Spleen (tissue), 11 donors: ENCODE measurements around the gene PLPP2. TPM values are rescaled to one million over a fixed set of nuclear protein-coding genes. Genes with fewer than 3 reads are reported as not detected.

Experiments
- DNase-seq: peaks from one replicate; pipeline ENCODE4 v3.0.0-alpha.2; 2020
- H3K27ac ChIP-seq, 8 donors: fragments of 200-600 bp; sonication (generic) in 7 of 8; 1 replicate in 4 of 8; 2 replicates in 4 of 8; pipeline versions ENCODE4 v1.5.0 to v1.8.0; 2016 to 2021; ENCODE audit warnings: inconsistent platforms in 4 of 8, mild to moderate bottlenecking in 4 of 8, moderate library complexity in 1 of 8
- H3K27me3 ChIP-seq, 7 donors: fragments of 200-600 bp; sonication (generic) in 6 of 7; replicated peaks in 1 of 7; 1 replicate in 4 of 7; 2 replicates in 3 of 7; pipeline versions ENCODE4 v1.5.0 to v1.8.0; 2016 to 2021; ENCODE audit warnings: inconsistent platforms in 3 of 7, mild to moderate bottlenecking in 1 of 7
- H3K36me3 ChIP-seq, 6 donors: fragments of 200-600 bp; sonication (generic) in 5 of 6; 1 replicate in 4 of 6; 2 replicates in 2 of 6; pipeline versions ENCODE4 v1.5.0 to v1.8.0; 2016 to 2021; ENCODE audit warnings: inconsistent platforms in 2 of 6
- H3K4me1 ChIP-seq, 6 donors: fragments of 200-600 bp; sonication (generic) in 5 of 6; 1 replicate in 3 of 6; 2 replicates in 3 of 6; pipeline versions ENCODE4 v1.5.0 to v1.8.0; 2016 to 2021; ENCODE audit warnings: inconsistent platforms in 3 of 6
- H3K4me3 ChIP-seq, 8 donors: fragments of 200-600 bp; sonication (generic) in 7 of 8; 1 replicate in 4 of 8; 2 replicates in 4 of 8; pipeline versions ENCODE4 v1.5.0 to v1.8.0; 2016 to 2021; ENCODE audit warnings: inconsistent platforms in 4 of 8, mild to moderate bottlenecking in 4 of 8, moderate library complexity in 2 of 8
- H3K9me3 ChIP-seq, 8 donors: fragments of 200-600 bp; sonication (generic) in 7 of 8; 1 replicate in 4 of 8; 2 replicates in 4 of 8; pipeline versions ENCODE4 v1.5.0 to v1.8.0; 2016 to 2021; ENCODE audit warnings: inconsistent platforms in 4 of 8
- POLR2A ChIP-seq, 3 donors: fragments of 450-650 bp; IDR thresholded peaks; one replicate each; pipeline ENCODE4 v1.5.1; 2017; ENCODE audit warnings: antibody characterized with exemption in 3 of 3, mild to moderate bottlenecking in 1 of 3
- POLR2AphosphoS5 ChIP-seq, 3 donors: sonication (generic); formaldehyde crosslinking; IDR thresholded peaks; one replicate each; pipeline ENCODE4 v1.5.1; 2017; ENCODE audit warnings: antibody characterized with exemption in 3 of 3
- whole genome bisulfite sequencing, 5 donors: extraction: QIAGEN DNeasy Blood & Tissue Kit in 3 of 5; methylation state at CpG; one replicate each; pipeline versions ENCODE4 v1.1.5 to v1.1.7; 2013 to 2018; 5-methylcytosine and 5-hydroxymethylcytosine counted together
- intact Hi-C: fragments of 100-400 bp; cut with DNase I; formaldehyde crosslinking; loops from one replicate; pipeline ENCODE4 v1.15.0; 2023; ENCODE audit warnings: low total_unique reads
- polyA plus RNA-seq, 3 donors: library from polyadenylated mRNA; stranded (reverse); fragments of 200-250 nt; gene quantifications; one replicate each; pipeline ENCODE4 v1.2.1, GENCODE V29; 2013
- total RNA-seq, 7 donors: library from RNA; depleted of rRNA in 3 of 7; stranded (reverse); fragments of >200 nt in 3 of 7; fragmentation: NEBNext Ultra II Directional in 4 of 7; extraction: Animal tissue kit (Norgen Biotek cat#: 25700) in 4 of 7; gene quantifications; one replicate each; pipeline versions ENCODE4 v1.1.0 to v1.2.1, GENCODE V29; 2016 to 2021
- TF ChIP-seq, protein P1 (sequence below), 11 experiments: fragments of 200-600 bp in 7 of 11; fragments of 450-650 bp in 4 of 11; sonication (generic) in 4 of 11; IDR thresholded peaks in 8 of 11; conservative IDR thresholded peaks in 3 of 11; 1 replicate in 7 of 11; 2 replicates in 4 of 11; pipeline versions ENCODE4 v1.4.0 to v1.8.0; 2016 to 2021; ENCODE audit warnings: antibody characterized with exemption in 11 of 11, inconsistent platforms in 4 of 11, mild to moderate bottlenecking in 1 of 11
- donor health status: healthy with polysubstance abuse.
- donor health status: DM: no; HTN: no; CAD: no; lungs with moderate emphysema.
- donor health status: DM: no; HTN: no; CAD: no.
- donor health status: Bipolar disorder and iron deficiency.
- donor health status: healthy.
- donor health status: DM: no; HTN: no; CAD: no.
- donor health status: DM: yes; HTN: yes; CAD: no.

PLPP2 gene
- total and polyA plus RNA-seq, 10 donors = 1.2 to 27.7 (median 4.1) TPM

DNA sequence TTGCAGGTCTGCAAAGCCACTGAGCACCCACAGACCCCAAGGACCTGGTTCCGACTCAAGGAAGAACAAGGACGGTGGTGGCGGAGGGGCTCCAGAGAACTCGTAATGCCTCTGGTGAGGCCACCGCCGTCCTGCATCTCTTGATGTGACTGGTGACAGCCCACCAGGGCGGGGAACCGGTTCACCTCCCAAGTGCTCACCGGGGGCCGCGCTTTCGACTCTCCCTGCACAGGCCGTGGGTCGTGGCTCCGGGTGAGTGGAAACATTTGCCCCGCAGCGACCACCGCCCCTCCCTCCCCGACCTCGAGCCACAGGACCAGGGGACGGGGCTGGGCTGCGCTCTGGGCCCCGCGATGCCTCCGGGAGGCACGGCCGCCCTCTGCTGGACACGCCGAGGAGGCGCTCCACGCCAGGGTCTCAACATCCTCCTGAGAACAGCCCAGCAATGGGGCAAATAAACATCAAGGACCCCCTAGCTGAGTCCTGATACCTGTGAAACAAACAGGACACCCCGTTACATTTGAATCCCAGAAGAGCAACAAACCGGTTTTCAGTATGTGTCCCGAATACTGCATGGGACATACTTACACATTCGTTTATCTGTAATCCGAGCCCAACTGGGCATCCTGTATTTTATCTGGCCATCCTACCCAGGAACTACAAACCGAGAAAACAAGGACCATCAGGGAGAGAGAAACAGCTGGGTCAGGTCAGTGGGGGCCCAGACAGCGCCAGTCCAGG is 3.9 kb upstream of the PLPP2 start:
- TF ChIP-seq POLR2A (IDR thresholded peaks at IDR 0.05) (no peak), POLR2AphosphoS5 (IDR thresholded peaks at IDR 0.05) (peak; percentile 11 to 51 (median 39))
- TF ChIP-seq, protein P1, sequence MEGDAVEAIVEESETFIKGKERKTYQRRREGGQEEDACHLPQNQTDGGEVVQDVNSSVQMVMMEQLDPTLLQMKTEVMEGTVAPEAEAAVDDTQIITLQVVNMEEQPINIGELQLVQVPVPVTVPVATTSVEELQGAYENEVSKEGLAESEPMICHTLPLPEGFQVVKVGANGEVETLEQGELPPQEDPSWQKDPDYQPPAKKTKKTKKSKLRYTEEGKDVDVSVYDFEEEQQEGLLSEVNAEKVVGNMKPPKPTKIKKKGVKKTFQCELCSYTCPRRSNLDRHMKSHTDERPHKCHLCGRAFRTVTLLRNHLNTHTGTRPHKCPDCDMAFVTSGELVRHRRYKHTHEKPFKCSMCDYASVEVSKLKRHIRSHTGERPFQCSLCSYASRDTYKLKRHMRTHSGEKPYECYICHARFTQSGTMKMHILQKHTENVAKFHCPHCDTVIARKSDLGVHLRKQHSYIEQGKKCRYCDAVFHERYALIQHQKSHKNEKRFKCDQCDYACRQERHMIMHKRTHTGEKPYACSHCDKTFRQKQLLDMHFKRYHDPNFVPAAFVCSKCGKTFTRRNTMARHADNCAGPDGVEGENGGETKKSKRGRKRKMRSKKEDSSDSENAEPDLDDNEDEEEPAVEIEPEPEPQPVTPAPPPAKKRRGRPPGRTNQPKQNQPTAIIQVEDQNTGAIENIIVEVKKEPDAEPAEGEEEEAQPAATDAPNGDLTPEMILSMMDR (IDR thresholded peaks at IDR 0.05 in 8 of 11, conservative IDR thresholded peaks at IDR 0.05 in 3 of 11) = peak; percentile 25 to 76 (median 60)
- Histone ChIP-seq H3K9me3 (no peaks in the 10 kb centered on the region), H3K27ac (peak overlapping the region in 6 of 8 donors; percentile 11 to 86 (median 52)), H3K36me3 (no peaks in the 10 kb centered on the region), H3K27me3 (peaks cover 4 to 64% (median 45%) of the 10 kb centered on the region in 7 donors), H3K4me3 (peak overlapping the region in 4 of 8 donors; percentile 12 to 54 (median 16)), H3K4me1 (peaks cover 9 to 53% (median 35%) of the 10 kb centered on the region in 6 donors)
- DNase-seq = no peak
- 12 to 33% (median 12%) methylated on average over 11 to 38 of the region's 38 CpGs for WGBS, 5 donors
- intact Hi-C loops = no loop called here

DNA sequence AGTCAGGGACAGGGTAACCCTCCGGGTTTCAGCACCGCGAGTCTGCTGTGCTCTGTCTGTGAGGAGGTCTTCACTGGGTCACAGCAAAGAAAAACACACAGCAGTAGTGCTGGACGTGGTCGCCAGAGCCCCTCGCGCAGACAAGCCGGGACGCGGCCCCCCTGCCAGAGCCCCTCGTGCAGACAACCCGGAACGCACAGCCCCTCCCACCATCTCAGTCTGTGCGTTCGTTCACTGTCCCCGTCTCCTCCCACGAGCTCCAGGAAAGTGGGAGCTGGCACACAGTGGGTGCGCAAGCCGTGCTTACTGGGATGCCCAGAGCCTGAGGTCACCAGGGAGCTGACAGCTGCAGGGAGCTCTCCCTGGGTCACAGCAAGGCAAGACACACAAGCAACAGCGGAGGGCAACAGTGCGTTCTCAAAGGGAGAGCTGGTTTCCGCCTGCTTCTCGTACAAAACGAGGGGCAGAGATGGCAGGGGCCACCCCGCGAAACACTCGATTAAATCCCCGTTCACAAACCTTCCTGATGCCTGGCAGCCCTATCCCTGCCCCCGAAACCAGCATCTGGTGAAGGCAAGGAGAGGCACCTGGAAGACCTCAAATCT is 3.2 kb upstream of the PLPP2 start:
- Histone ChIP-seq H3K4me1 (peaks cover 9 to 54% (median 36%) of the 10 kb centered on the region in 6 donors), H3K9me3 (no peaks in the 10 kb centered on the region), H3K36me3 (no peaks in the 10 kb centered on the region), H3K27ac (peak overlapping the region in 3 of 8 donors; percentile 36 to 86 (median 51)), H3K27me3 (peaks cover 4 to 71% (median 50%) of the 10 kb centered on the region in 7 donors), H3K4me3 (peak overlapping the region in 4 of 8 donors; percentile 12 to 54 (median 16))
- intact Hi-C loops = no loop called here
- TF ChIP-seq POLR2AphosphoS5 (IDR thresholded peaks at IDR 0.05) = no peak
- TF ChIP-seq, protein P1 (IDR thresholded peaks at IDR 0.05 in 8 of 11, conservative IDR thresholded peaks at IDR 0.05 in 3 of 11) = no peak
- TF ChIP-seq POLR2A (IDR thresholded peaks at IDR 0.05) = no peak
- DNase-seq = no peak
- 8 to 24% (median 15%) methylated on average over 14 to 29 of the region's 29 CpGs for WGBS, 5 donors

DNA sequence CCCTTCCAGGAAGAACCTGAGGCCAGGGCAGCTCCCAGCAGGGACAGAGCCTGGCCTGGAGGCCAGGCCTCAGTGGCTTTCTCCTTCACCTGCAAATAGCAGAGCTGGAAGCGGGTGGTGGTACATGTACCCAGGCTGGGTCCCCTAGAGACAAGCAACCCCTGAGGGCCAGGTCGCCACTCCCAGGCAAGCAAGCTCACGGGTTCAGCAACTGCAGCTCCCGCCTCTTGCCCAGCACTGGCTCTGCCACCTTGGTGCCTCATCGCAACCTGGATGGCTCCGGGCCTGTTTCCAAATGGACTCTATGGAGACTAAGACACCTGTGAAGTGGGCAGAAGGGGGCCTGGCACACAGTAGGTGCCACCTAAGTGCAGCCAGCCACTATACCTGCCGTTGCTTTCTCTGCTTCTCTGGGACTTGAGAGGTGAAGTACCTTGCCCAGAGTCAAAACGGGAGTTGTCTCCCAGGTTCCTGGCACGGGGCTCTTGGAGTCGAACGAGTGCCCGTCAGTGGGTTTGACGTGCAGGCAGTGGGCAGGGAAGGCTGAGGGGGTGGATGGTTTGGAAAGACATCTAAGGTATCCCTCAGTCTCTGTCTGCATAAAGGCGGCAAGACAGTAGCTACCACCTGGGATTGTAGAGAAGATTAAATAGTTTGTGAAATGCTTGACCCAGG is 2.4 kb upstream of the PLPP2 start:
- TF ChIP-seq POLR2A (IDR thresholded peaks at IDR 0.05) (no peak), POLR2AphosphoS5 (IDR thresholded peaks at IDR 0.05) (no peak)
- TF ChIP-seq, protein P1 (IDR thresholded peaks at IDR 0.05 in 8 of 11, conservative IDR thresholded peaks at IDR 0.05 in 3 of 11) = no peak
- Histone ChIP-seq H3K9me3 (no peaks in the 10 kb centered on the region), H3K36me3 (no peaks in the 10 kb centered on the region), H3K27ac (no peak overlapping the region), H3K4me1 (peaks cover 9 to 54% (median 36%) of the 10 kb centered on the region in 6 donors), H3K27me3 (peaks cover 4 to 79% (median 50%) of the 10 kb centered on the region in 7 donors), H3K4me3 (no peak overlapping the region)
- intact Hi-C loops = no loop called here
- WGBS, 5 donors = 73 to 86% (median 79%) methylated on average over 11 to 14 of the region's 14 CpGs
- no peak for DNase-seq
